Loucy (cell line): ENCODE measurements around the gene R3HDM1.
"Not testable (repeated sequence)": the region's sequence is repeated elsewhere in the genome, so short reads cannot be mapped to it uniquely, and the experiment has no call there.

Experiments
- H2AFZ ChIP-seq: fragments of 200-600 bp; sonication (generic); 2 replicates; pipeline ENCODE4 v1.6.0; 2016; ENCODE audit warnings: antibody characterized with exemption, mild to moderate bottlenecking, low read length, moderate library complexity
- H3F3A ChIP-seq: fragments of 200-600 bp; 2 replicates; pipeline ENCODE4 v1.6.0; 2016; ENCODE audit warnings: antibody characterized with exemption, low read depth, mild to moderate bottlenecking
- H3K27me3 ChIP-seq: fragments of 200-600 bp; sonication (generic); 2 replicates; pipeline ENCODE4 v1.6.1; 2014; ENCODE audit warnings: low read length, mild to moderate bottlenecking; ENCODE audit not compliant: insufficient read depth, poor library complexity, severe bottlenecking
- H3K36me3 ChIP-seq: fragments of 200-600 bp; sonication (generic); 2 replicates; pipeline ENCODE4 v1.6.1; 2016; ENCODE audit warnings: low read length; ENCODE audit not compliant: insufficient read depth
- H3K4me1 ChIP-seq: fragments of 200-600 bp; sonication (generic); 2 replicates; pipeline ENCODE4 v1.5.1; 2014; ENCODE audit warnings: low read length, mild to moderate bottlenecking; ENCODE audit not compliant: insufficient read depth, poor library complexity, severe bottlenecking
- H3K4me2 ChIP-seq: fragments of 200-600 bp; sonication (generic); 2 replicates; pipeline ENCODE4 v1.6.0; 2014; ENCODE audit warnings: antibody characterized with exemption, low read length, low read depth, mild to moderate bottlenecking; ENCODE audit not compliant: poor library complexity, severe bottlenecking
- H3K4me3 ChIP-seq: fragments of 200-600 bp; sonication (generic); 2 replicates; pipeline ENCODE4 v1.5.1; 2014; ENCODE audit warnings: low read length, mild to moderate bottlenecking, mixed read lengths; ENCODE audit not compliant: poor library complexity, severe bottlenecking
- H3K79me2 ChIP-seq: fragments of 200-600 bp; sonication (generic); 2 replicates; pipeline ENCODE4 v1.6.1; 2014; ENCODE audit warnings: low read length; ENCODE audit not compliant: insufficient read depth
- H3K9ac ChIP-seq: fragments of 200-600 bp; sonication (generic); 2 replicates; pipeline ENCODE4 v1.6.0; 2014; ENCODE audit warnings: mild to moderate bottlenecking, low read depth, low read length, moderate library complexity; ENCODE audit not compliant: poor library complexity, severe bottlenecking
- H3K9me2 ChIP-seq: fragments of 200-600 bp; sonication (generic); replicated peaks from 2 replicates; pipeline ENCODE4 v1.6.1; 2016; ENCODE audit warnings: low read depth, low read length, mixed read lengths
- H3K9me3 ChIP-seq: fragments of 200-600 bp; sonication (generic); 2 replicates; pipeline ENCODE4 v1.6.1; 2014; ENCODE audit warnings: mild to moderate bottlenecking, antibody characterized with exemption, low read length, low read depth; ENCODE audit not compliant: insufficient read depth
- H4K20me1 ChIP-seq: fragments of 200-600 bp; sonication (generic); 2 replicates; pipeline ENCODE4 v1.6.0; 2014; ENCODE audit warnings: antibody characterized with exemption, low read length, mild to moderate bottlenecking; ENCODE audit not compliant: insufficient read depth, poor library complexity, severe bottlenecking
- EZH2phosphoT487 ChIP-seq: fragments of 200-600 bp; IDR thresholded peaks from 2 replicates; pipeline ENCODE4 v1.6.1; 2018; ENCODE audit warnings: antibody characterized with exemption, mild to moderate bottlenecking, moderate library complexity, borderline replicate concordance
- TF ChIP-seq, protein P1 (sequence below): fragments of 200-600 bp; sonication (generic); conservative IDR thresholded peaks from 2 replicates; pipeline ENCODE4 v1.5.1; 2014; ENCODE audit warnings: mild to moderate bottlenecking, antibody characterized with exemption, low read length

Gene R3HDM1

DNA sequence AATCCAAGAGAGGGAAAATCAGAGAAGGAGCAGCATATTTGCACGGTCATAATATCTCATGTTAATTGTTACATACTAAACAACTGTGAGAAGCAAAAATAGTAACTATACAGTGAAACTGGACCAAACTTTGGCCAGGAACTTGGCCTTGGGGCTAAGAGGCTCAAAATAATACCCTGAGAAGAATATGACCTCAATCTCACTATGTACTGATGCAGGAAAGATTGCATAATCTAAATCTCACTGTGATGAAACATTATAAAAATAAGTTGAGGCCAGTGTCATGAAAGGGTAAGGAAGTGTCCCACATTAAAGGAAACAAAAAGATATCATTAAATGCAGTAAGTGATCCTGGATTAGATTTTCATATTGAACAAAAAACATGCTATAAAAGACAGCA, 36.8 kb upstream of the R3HDM1 start:
- Histone ChIP-seq H3K4me1 (no peaks in the 10 kb centered on the region), H2AFZ (no peak overlapping the region), H4K20me1 (no peaks in the 10 kb centered on the region), H3F3A (no peaks in the 10 kb centered on the region), H3K36me3 (0 out of 2 replicates have a peak, but pooled peaks cover 1% of the 10 kb centered on the region), H3K9me2 (no peaks in the 10 kb centered on the region), H3K4me3 (no peak overlapping the region), H3K79me2 (no peaks in the 10 kb centered on the region), H3K9me3 (peaks cover 5% of the 10 kb centered on the region; the same call in 1 of the 2 replicates), H3K9ac (no peak overlapping the region), H3K4me2 (no peak overlapping the region), H3K27me3 (no peaks in the 10 kb centered on the region)
- TF ChIP-seq EZH2phosphoT487, result no peak
- TF ChIP-seq, protein P1, sequence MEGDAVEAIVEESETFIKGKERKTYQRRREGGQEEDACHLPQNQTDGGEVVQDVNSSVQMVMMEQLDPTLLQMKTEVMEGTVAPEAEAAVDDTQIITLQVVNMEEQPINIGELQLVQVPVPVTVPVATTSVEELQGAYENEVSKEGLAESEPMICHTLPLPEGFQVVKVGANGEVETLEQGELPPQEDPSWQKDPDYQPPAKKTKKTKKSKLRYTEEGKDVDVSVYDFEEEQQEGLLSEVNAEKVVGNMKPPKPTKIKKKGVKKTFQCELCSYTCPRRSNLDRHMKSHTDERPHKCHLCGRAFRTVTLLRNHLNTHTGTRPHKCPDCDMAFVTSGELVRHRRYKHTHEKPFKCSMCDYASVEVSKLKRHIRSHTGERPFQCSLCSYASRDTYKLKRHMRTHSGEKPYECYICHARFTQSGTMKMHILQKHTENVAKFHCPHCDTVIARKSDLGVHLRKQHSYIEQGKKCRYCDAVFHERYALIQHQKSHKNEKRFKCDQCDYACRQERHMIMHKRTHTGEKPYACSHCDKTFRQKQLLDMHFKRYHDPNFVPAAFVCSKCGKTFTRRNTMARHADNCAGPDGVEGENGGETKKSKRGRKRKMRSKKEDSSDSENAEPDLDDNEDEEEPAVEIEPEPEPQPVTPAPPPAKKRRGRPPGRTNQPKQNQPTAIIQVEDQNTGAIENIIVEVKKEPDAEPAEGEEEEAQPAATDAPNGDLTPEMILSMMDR, result no peak

DNA sequence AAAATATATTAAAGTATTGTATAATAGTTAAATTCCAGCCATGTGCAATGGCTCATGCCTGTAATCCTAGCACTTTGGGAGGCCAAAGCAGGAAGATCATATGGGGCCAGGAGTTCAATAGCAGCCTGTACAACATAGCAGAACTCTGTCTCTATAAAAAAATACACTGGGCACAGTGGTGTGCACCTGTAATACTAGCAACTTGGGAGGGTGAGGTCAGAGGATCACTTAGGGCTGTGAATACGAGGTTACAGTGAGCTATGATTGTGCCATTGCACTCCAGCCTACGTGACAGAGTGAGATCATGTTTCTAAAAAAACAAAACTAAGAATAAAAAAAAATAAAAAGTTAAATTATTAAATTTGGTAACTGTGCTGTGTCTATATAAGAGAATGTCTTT, 36.4 kb upstream of the R3HDM1 start:
- no peak overlapping the region for H3K4me3 ChIP-seq
- H3K79me2 ChIP-seq, result no peaks in the 10 kb centered on the region
- TF ChIP-seq, protein P1, result no peak
- no peak for TF ChIP-seq EZH2phosphoT487
- H3K36me3 ChIP-seq, result peaks cover 5% of the 10 kb centered on the region; the same call in 1 of the 2 replicates
- H3F3A ChIP-seq, result no peaks in the 10 kb centered on the region
- H4K20me1 ChIP-seq, result no peaks in the 10 kb centered on the region
- no peak overlapping the region for H3K4me2 ChIP-seq
- H3K9me3 ChIP-seq, result peaks cover 7% of the 10 kb centered on the region; the same call in 1 of the 2 replicates
- H3K4me1 ChIP-seq, result no peaks in the 10 kb centered on the region
- no peak overlapping the region for H3K9ac ChIP-seq
- no peaks in the 10 kb centered on the region for H3K9me2 ChIP-seq
- no peaks in the 10 kb centered on the region for H3K27me3 ChIP-seq
- H2AFZ ChIP-seq, result no peak overlapping the region

GRCh38 chr2:135498588-135498987, 32.7 kb upstream of the R3HDM1 start:
- H3K4me3 ChIP-seq, H3K9me2 ChIP-seq, H2AFZ ChIP-seq, H4K20me1 ChIP-seq, H3K4me2 ChIP-seq, H3K27me3 ChIP-seq, H3K9me3 ChIP-seq, H3K4me1 ChIP-seq, H3F3A ChIP-seq, H3K79me2 ChIP-seq, H3K9ac ChIP-seq: not testable (repeated sequence)
- H3K36me3 ChIP-seq, result peaks cover 12% of the 10 kb centered on the region; the same call in 1 of the 2 replicates

DNA sequence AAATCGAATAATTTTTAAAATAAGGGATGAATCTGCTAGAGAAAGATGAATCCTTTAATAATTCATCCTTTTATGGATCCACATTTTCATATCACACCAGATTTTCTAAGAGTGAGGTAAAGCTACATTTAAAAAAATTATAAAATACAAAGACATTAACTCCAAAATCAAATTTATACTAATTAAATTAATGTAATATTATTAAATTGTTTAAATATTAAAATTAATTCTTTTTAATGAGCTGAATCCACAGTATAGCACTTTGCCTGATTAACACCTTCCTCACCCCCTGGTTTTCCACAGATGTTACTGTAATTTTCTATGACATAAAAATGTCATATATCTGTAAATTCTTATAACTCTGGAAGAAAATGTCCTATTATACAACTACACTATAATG, 26.5 kb upstream of the R3HDM1 start:
- no peaks in the 10 kb centered on the region for H3K4me1 ChIP-seq
- no peaks in the 10 kb centered on the region for H3K9me3 ChIP-seq
- no peaks in the 10 kb centered on the region for H4K20me1 ChIP-seq
- no peak overlapping the region for H2AFZ ChIP-seq
- H3K4me3 ChIP-seq, result no peak overlapping the region
- H3K79me2 ChIP-seq, result no peaks in the 10 kb centered on the region
- H3K9ac ChIP-seq, result no peak overlapping the region
- H3F3A ChIP-seq, result no peaks in the 10 kb centered on the region
- TF ChIP-seq, protein P1, result no peak
- TF ChIP-seq EZH2phosphoT487, result no peak
- peaks cover 10% of the 10 kb centered on the region; the same call in 1 of the 2 replicates for H3K36me3 ChIP-seq
- no peaks in the 10 kb centered on the region for H3K27me3 ChIP-seq
- H3K9me2 ChIP-seq, result no peaks in the 10 kb centered on the region
- H3K4me2 ChIP-seq, result no peak overlapping the region
